Measurements from ENCODE around the gene B4GALT1.

GRCh38 chr9:33175649-33176325 is 8.7 kb upstream of the B4GALT1 start:
- TF ChIP-seq CTCF (IDR thresholded peaks at IDR 0.05) (no peak), POLR2A (IDR thresholded peaks at IDR 0.05) (no peak)

All from uterus (tissue), 2 donors.